Prostate gland (tissue), 2 donors: ENCODE measurements around the gene YBX3. TPM values are rescaled to one million over a fixed set of nuclear protein-coding genes. Genes with fewer than 3 reads are reported as not detected.

Experiments
- DNase-seq: peaks from one replicate; pipeline ENCODE4 v3.0.0-alpha.2; 2019; ENCODE audit warnings: low spot score
- H3K27ac ChIP-seq, 2 donors: fragments of 200-600 bp; sonication (generic); 2 replicates each; pipeline ENCODE4 v1.5.1; 2017 to 2019
- H3K27me3 ChIP-seq: fragments of 200-600 bp; sonication (generic); replicated peaks from 2 replicates; pipeline ENCODE4 v1.5.1; 2019; ENCODE audit not compliant: insufficient read depth
- H3K36me3 ChIP-seq, 2 donors: fragments of 200-600 bp; sonication (generic); 1 replicate in 1 of 2; 2 replicates in 1 of 2; pipeline versions ENCODE4 v1.5.1 to v1.8.1; 2017 to 2019
- H3K4me1 ChIP-seq: fragments of 200-600 bp; sonication (generic); replicated peaks from 2 replicates; pipeline ENCODE4 v1.5.1; 2019
- H3K4me3 ChIP-seq, 2 donors: fragments of 200-600 bp; sonication (generic); 2 replicates each; pipeline ENCODE4 v1.5.1; 2017 to 2019
- H3K9me3 ChIP-seq: fragments of 200-600 bp; sonication (generic); 2 replicates; pipeline ENCODE4 v1.5.1; 2017
- POLR2A ChIP-seq: fragments of 450-650 bp; IDR thresholded peaks from one replicate; pipeline ENCODE4 v1.6.1; 2016; ENCODE audit warnings: antibody characterized with exemption, mild to moderate bottlenecking
- POLR2AphosphoS5 ChIP-seq: sonication (generic); formaldehyde crosslinking; IDR thresholded peaks from one replicate; pipeline ENCODE4 v1.6.1; 2017; ENCODE audit warnings: antibody characterized with exemption
- WGBS: methylation state at CpG from one replicate; pipeline ENCODE4 v1.1.5; 2018; 5-methylcytosine and 5-hydroxymethylcytosine counted together
- intact Hi-C: fragments of 100-400 bp; cut with DNase I; formaldehyde crosslinking; loops from one replicate; pipeline ENCODE4 v1.14.2; 2022
- total RNA-seq, 2 donors: library from RNA; depleted of rRNA; stranded (reverse); fragments of >200 nt; gene quantifications; one replicate each; pipeline ENCODE4 v1.1.0, GENCODE V29; 2016
- TF ChIP-seq, protein P1 (sequence below), 4 experiments: fragments of 200-600 bp in 2 of 4; fragments of 450-650 bp in 2 of 4; sonication (generic) in 2 of 4; IDR thresholded peaks; 1 replicate in 3 of 4; 2 replicates in 1 of 4; pipeline ENCODE4 v1.5.1; 2016 to 2019; ENCODE audit warnings: antibody characterized with exemption in 4 of 4, mild to moderate bottlenecking in 2 of 4, moderate library complexity in 2 of 4

Gene YBX3
- total RNA-seq, 2 donors from 2014 or later = 197 to 358 TPM

DNA sequence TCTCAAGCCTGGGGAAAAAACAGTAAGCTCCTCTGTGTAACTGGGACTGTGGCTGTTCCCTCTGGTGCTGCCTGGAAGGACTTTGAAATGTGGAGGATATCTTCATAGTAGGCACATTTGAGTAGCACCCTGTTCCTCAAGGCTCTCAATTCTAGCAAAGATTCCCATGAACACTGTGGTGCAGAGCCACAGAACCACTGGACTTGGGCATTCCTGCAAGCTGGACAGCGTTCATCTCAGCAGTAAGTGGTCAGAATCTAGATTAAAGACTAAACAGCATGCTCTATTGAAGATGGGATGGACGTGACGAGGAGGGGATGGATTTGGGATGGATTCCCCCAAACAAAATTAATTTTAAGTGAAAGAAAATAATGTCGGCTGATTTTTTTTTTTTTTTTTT lies 9.4 kb upstream of the YBX3 start:
- 70% methylated on average over 4 of the region's 4 CpGs for WGBS
- TF ChIP-seq, protein P1, sequence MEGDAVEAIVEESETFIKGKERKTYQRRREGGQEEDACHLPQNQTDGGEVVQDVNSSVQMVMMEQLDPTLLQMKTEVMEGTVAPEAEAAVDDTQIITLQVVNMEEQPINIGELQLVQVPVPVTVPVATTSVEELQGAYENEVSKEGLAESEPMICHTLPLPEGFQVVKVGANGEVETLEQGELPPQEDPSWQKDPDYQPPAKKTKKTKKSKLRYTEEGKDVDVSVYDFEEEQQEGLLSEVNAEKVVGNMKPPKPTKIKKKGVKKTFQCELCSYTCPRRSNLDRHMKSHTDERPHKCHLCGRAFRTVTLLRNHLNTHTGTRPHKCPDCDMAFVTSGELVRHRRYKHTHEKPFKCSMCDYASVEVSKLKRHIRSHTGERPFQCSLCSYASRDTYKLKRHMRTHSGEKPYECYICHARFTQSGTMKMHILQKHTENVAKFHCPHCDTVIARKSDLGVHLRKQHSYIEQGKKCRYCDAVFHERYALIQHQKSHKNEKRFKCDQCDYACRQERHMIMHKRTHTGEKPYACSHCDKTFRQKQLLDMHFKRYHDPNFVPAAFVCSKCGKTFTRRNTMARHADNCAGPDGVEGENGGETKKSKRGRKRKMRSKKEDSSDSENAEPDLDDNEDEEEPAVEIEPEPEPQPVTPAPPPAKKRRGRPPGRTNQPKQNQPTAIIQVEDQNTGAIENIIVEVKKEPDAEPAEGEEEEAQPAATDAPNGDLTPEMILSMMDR (IDR thresholded peaks at IDR 0.05) = no peak
- TF ChIP-seq POLR2AphosphoS5 (no peak), POLR2A (no peak)
- Histone ChIP-seq H3K27me3 (no peaks in the 10 kb centered on the region), H3K27ac (no peak overlapping the region), H3K4me3 (no peak overlapping the region), H3K4me1 (no peaks in the 10 kb centered on the region), H3K36me3 (no peaks in the 10 kb centered on the region), H3K9me3 (no peaks in the 10 kb centered on the region)
- intact Hi-C loops = no loop called here
- no peak for DNase-seq

DNA sequence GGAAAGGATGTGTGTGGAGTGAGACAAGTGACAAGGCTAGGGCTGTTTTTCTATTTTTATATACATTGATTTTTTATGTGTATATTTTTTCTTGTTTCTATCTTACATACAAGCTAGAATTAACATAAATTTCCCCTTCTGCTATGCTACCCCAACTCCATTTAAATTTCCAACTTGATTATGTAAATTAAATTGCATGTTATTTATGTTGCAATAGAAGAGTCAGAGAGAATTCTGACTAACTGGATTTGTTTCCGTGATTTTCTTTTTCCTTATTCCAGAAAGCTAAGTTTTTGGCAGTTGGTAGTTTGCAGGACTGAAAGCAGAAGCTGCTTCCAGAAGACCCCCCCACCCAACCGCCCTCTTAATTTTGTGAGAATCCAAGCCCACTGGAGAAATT lies 8.9 kb upstream of the YBX3 start:
- TF ChIP-seq POLR2A (no peak), POLR2AphosphoS5 (no peak)
- TF ChIP-seq, protein P1 (IDR thresholded peaks at IDR 0.05) = no peak
- H3K27me3 ChIP-seq = no peaks in the 10 kb centered on the region
- no peak overlapping the region for H3K27ac ChIP-seq
- no peak for DNase-seq
- H3K36me3 ChIP-seq = no peaks in the 10 kb centered on the region
- H3K4me1 ChIP-seq = no peaks in the 10 kb centered on the region
- intact Hi-C loops = no loop called here
- no peaks in the 10 kb centered on the region for H3K9me3 ChIP-seq
- H3K4me3 ChIP-seq = no peak overlapping the region
- 83% methylated on average over 2 of the region's 2 CpGs for WGBS

DNA sequence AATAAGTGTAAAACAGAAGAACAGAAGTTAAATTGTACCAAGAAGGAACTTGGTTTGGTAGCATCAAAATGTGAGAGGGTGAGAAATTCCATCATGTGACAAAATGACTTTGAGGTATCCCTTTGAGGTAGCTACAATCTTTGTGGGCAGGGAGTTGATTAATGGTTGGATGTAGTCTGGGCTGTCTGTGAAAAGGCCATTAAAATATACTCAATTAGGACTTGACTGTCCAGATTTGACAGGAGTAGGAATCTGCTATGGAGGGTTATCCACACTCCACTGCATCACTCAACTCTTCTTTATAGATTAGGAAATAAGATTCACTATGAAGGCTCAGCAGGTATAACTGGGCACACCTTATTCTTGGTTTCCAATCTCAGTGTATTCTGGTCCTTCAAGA lies 7.4 kb upstream of the YBX3 start:
- Histone ChIP-seq H3K27me3 (no peaks in the 10 kb centered on the region), H3K4me1 (no peaks in the 10 kb centered on the region), H3K9me3 (no peaks in the 10 kb centered on the region), H3K27ac (no peak overlapping the region), H3K36me3 (no peaks in the 10 kb centered on the region), H3K4me3 (no peak overlapping the region)
- no peak for DNase-seq
- intact Hi-C loops = no loop called here
- TF ChIP-seq POLR2AphosphoS5 = no peak
- TF ChIP-seq, protein P1 (IDR thresholded peaks at IDR 0.05) = no peak
- no peak for TF ChIP-seq POLR2A

DNA sequence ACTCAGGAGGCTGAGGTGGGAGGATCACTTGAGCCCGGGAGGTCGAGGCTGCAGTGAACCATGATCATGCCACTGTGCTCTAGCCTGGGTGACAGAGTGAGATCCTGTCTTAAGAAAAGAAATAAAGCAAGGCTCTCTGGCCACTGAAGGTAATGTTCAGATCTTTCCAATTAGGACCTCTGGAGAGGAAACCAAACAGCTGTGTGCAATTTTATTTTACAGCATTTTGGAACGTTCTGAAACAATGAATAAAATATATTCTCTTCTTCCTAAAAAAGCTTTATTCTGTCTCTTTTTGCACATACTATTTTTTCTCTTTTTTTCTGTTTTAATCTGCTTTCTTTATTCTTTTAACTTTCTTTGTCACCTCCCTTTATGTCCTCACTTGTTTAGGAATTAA lies 5.0 kb upstream of the YBX3 start:
- 46% methylated on average over 3 of the region's 3 CpGs for WGBS
- Histone ChIP-seq H3K36me3 (no peaks in the 10 kb centered on the region), H3K27ac (no peak overlapping the region), H3K9me3 (no peaks in the 10 kb centered on the region), H3K4me1 (peaks cover 7% of the 10 kb centered on the region), H3K4me3 (no peak overlapping the region), H3K27me3 (no peaks in the 10 kb centered on the region)
- TF ChIP-seq POLR2AphosphoS5 (no peak), POLR2A (no peak)
- TF ChIP-seq, protein P1 (IDR thresholded peaks at IDR 0.05) = no peak
- intact Hi-C loops = no loop called here
- no peak for DNase-seq

DNA sequence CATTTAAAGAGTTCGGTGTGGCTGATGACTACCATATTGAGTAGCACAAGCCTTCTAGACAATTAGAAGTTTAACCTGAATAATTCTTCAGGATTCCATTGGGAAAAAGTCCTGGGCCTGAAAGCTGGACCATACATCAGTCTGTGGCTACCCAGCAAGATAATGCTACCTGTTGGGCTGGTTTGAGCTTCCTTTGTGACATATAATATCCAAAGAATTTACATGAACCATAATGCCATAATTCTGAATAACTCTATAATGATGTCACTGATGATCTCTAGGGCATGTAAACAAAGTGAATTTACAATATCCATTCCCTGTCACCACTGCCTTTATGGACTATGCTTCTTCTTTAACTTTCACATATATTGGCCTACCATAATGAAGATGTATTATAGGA lies 3.8 kb upstream of the YBX3 start:
- Histone ChIP-seq H3K4me1 (peaks cover 7% of the 10 kb centered on the region), H3K4me3 (no peak overlapping the region), H3K27ac (no peak overlapping the region), H3K36me3 (no peaks in the 10 kb centered on the region), H3K27me3 (no peaks in the 10 kb centered on the region), H3K9me3 (no peaks in the 10 kb centered on the region)
- intact Hi-C loops = no loop called here
- TF ChIP-seq, protein P1 (IDR thresholded peaks at IDR 0.05) = no peak
- no peak for TF ChIP-seq POLR2AphosphoS5
- TF ChIP-seq POLR2A = no peak
- no peak for DNase-seq
- WGBS = 95% methylated on average over 1 of the region's 1 CpG
